OCI-LY7 (cell line): ENCODE results near the gene ABCB1. TPM values are rescaled to one million over a fixed set of nuclear protein-coding genes. Genes with fewer than 3 reads are reported as not detected.

Source experiments
- BruUV-seq: library from RNA; stranded (reverse); fragments of 400-500 nt; replicated peaks from 2 replicates; lab custom pipeline; 2021; lab: Mats Ljungman, UMichigan
- CTCF ChIA-PET: fragments of 300-600 bp; sonication (Branson Sonifier 250); formaldehyde crosslinking; loops from one replicate; lab custom pipeline; 2022; ENCODE audit warnings: antibody characterized with exemption; ENCODE audit not compliant: unreplicated experiment; lab: Charles Lee
- POLR2A ChIA-PET: fragments of 300-600 bp; sonication (Branson Sonifier 250); formaldehyde crosslinking; loops from one replicate; lab custom pipeline; 2022; ENCODE audit warnings: antibody characterized with exemption; lab: Charles Lee
- DNase-seq: peaks from one replicate; pipeline ENCODE4 v3.0.0-alpha.2; 2015; ENCODE audit warnings: low spot score
- H2AFZ ChIP-seq: fragments of 200-600 bp; sonication (generic), shearing (Covaris generic); 2 replicates; pipeline ENCODE4 v1.6.1; 2014; ENCODE audit warnings: mild to moderate bottlenecking, antibody characterized with exemption, low read length, moderate library complexity
- H3K27ac ChIP-seq: fragments of 200-600 bp; sonication (generic); 2 replicates; pipeline ENCODE4 v1.5.1; 2014; ENCODE audit warnings: mixed run types, low read depth, mild to moderate bottlenecking, moderate library complexity, low read length, inconsistent platforms; ENCODE audit not compliant: poor library complexity, severe bottlenecking
- H3K36me3 ChIP-seq: fragments of 200-600 bp; sonication (generic); 2 replicates; pipeline ENCODE4 v1.6.1; 2014; ENCODE audit warnings: mild to moderate bottlenecking, antibody characterized with exemption, low read length, moderate library complexity, mixed read lengths; ENCODE audit not compliant: insufficient read depth
- H3K4me1 ChIP-seq: fragments of 200-600 bp; sonication (generic); 2 replicates; pipeline ENCODE4 v1.5.1; 2014; ENCODE audit warnings: mild to moderate bottlenecking, low read length; ENCODE audit not compliant: insufficient read depth, poor library complexity, severe bottlenecking
- H3K4me2 ChIP-seq: fragments of 200-600 bp; sonication (generic); 2 replicates; pipeline ENCODE4 v1.6.1; 2014; ENCODE audit warnings: mild to moderate bottlenecking, low read length
- H3K4me3 ChIP-seq: fragments of 200-600 bp; sonication (generic); 2 replicates; pipeline ENCODE4 v1.5.1; 2014; ENCODE audit warnings: mild to moderate bottlenecking, low read depth, low read length; ENCODE audit not compliant: poor library complexity, severe bottlenecking
- H3K79me2 ChIP-seq: fragments of 200-600 bp; sonication (generic); 2 replicates; pipeline ENCODE4 v1.6.1; 2016; ENCODE audit warnings: low read depth, mild to moderate bottlenecking, low read length, moderate library complexity, mixed read lengths; ENCODE audit not compliant: insufficient read depth
- H3K9me2 ChIP-seq: fragments of 200-600 bp; sonication (generic); 2 replicates; pipeline ENCODE4 v1.6.1; 2016; ENCODE audit warnings: mild to moderate bottlenecking, low read length, mixed read lengths; ENCODE audit not compliant: insufficient read depth
- H3K9me3 ChIP-seq: fragments of 200-600 bp; sonication (generic); 2 replicates; pipeline ENCODE4 v1.6.1; 2014; ENCODE audit warnings: mild to moderate bottlenecking, mixed run types, low read length, mixed read lengths
- H4K20me1 ChIP-seq: fragments of 200-600 bp; sonication (generic); 2 replicates; pipeline ENCODE4 v1.6.1; 2014; ENCODE audit warnings: mild to moderate bottlenecking, antibody characterized with exemption, low read length, moderate library complexity, mixed read lengths; ENCODE audit not compliant: insufficient read depth
- EZH2phosphoT487 ChIP-seq: fragments of 200-600 bp; sonication (generic); IDR thresholded peaks from 2 replicates; pipeline ENCODE4 v1.6.1; 2018; ENCODE audit warnings: low read depth, borderline replicate concordance, mild to moderate bottlenecking, mixed run types, antibody characterized with exemption, low read length, moderate library complexity, mixed read lengths
- intact Hi-C: fragments of 100-400 bp; cut with micrococcal nuclease; formaldehyde crosslinking; loops from one replicate; pipeline ENCODE4 v1.10.0; 2022; ENCODE audit not compliant: unreplicated experiment
- total RNA-seq, 2 experiments: library from RNA; depleted of rRNA in 1 of 2; stranded (reverse); fragments of >200 nt in 1 of 2; shearing (Covaris generic) in 1 of 2; gene quantifications; 2 replicates each; pipeline ENCODE4 v1.2.3, GENCODE V29; 2014 to 2022
- TF ChIP-seq, protein P1 (sequence below): fragments of 200-600 bp; sonication (generic); conservative IDR thresholded peaks from 2 replicates; pipeline ENCODE4 v1.5.1; 2014; ENCODE audit warnings: mild to moderate bottlenecking, antibody characterized with exemption, low read length, moderate library complexity, mixed read lengths

Gene ABCB1
- total RNA-seq, 2 experiments from 2014 or later, result not detected

DNA sequence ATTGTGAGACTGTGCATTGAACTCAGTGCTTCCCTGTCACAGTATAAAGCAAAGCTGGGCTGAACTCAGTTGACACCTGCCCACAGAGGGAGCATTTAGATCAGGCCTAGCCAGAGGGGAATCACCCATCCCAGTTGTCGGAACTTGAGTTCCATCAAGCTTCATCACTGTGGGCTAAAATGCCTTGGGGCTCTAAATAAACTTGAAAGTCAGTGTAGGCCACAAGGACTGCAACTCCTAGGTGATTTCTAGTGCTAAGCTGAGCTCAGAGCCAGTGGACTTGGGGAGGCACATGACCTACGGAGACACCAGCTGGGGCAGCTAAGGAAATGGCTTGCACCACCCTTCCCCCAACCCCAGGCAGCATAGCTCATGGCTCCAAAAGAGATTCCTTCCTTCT is 117.6 kb downstream of the ABCB1 start:
- Histone ChIP-seq H2AFZ (no peak overlapping the region), H3K9me2 (no peaks in the 10 kb centered on the region), H4K20me1 (no peaks in the 10 kb centered on the region), H3K36me3 (no peaks in the 10 kb centered on the region), H3K79me2 (no peaks in the 10 kb centered on the region), H3K4me2 (no peak overlapping the region), H3K4me3 (no peak overlapping the region), H3K27ac (no peak overlapping the region), H3K4me1 (no peaks in the 10 kb centered on the region), H3K9me3 (no peaks in the 10 kb centered on the region)
- CTCF ChIA-PET, result no interaction called here
- POLR2A ChIA-PET, result interaction anchor here (0.6 kb wide), 1 partner anchor 44 kb away, joined by 3 read pairs; no protein-coding TSS in a partner anchor
- BruUV-seq, result no TSS peak
- no peak for TF ChIP-seq EZH2phosphoT487
- TF ChIP-seq, protein P1, sequence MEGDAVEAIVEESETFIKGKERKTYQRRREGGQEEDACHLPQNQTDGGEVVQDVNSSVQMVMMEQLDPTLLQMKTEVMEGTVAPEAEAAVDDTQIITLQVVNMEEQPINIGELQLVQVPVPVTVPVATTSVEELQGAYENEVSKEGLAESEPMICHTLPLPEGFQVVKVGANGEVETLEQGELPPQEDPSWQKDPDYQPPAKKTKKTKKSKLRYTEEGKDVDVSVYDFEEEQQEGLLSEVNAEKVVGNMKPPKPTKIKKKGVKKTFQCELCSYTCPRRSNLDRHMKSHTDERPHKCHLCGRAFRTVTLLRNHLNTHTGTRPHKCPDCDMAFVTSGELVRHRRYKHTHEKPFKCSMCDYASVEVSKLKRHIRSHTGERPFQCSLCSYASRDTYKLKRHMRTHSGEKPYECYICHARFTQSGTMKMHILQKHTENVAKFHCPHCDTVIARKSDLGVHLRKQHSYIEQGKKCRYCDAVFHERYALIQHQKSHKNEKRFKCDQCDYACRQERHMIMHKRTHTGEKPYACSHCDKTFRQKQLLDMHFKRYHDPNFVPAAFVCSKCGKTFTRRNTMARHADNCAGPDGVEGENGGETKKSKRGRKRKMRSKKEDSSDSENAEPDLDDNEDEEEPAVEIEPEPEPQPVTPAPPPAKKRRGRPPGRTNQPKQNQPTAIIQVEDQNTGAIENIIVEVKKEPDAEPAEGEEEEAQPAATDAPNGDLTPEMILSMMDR, result no peak
- no peak for DNase-seq
- intact Hi-C loops, result no loop called here

DNA sequence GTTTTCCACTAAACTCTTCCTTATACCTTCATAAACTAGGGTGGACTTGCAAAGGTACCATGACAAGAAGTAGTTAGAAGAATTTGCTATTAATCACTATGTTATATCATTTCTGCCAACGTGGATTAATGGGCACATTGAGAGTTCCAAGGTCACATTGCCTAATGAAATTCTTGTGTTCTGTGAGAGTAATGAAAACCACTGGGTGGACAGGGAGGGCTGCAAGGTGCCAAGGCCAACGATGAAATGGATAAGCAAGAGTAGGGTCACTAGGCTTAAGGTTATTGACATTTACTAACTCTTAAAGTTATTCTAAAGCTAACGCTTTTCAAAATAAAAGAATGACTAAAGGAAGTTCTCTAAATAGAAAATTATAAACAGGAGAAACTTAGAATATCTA is 118.6 kb downstream of the ABCB1 start:
- Histone ChIP-seq H3K4me3 (no peak overlapping the region), H3K36me3 (no peaks in the 10 kb centered on the region), H3K4me2 (no peak overlapping the region), H2AFZ (no peak overlapping the region), H3K9me3 (no peaks in the 10 kb centered on the region), H3K27ac (no peak overlapping the region), H4K20me1 (no peaks in the 10 kb centered on the region), H3K79me2 (no peaks in the 10 kb centered on the region), H3K4me1 (no peaks in the 10 kb centered on the region), H3K9me2 (no peaks in the 10 kb centered on the region)
- intact Hi-C loops, result no loop called here
- no peak for DNase-seq
- ChIA-PET POLR2A (no interaction called here), CTCF (no interaction called here)
- no peak for TF ChIP-seq EZH2phosphoT487
- no TSS peak for BruUV-seq

DNA sequence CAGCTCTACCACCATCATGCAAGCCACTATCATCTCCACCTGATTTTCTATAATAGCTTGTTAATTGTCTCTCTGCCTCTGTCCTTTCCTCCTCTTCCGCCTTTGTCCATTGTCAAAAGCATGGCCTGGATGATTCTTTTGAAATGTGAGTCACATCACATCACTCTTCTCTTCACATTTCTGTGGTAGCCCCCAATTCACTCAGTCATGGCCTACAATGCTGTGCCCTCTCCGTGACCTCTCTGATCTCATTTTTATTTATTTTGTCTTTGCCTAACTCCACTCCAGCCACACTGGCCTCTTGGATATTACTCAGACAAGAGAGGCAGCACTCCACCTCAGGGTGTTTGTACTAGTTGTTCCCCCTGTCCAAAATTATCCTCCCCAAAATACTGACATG is 120.3 kb downstream of the ABCB1 start:
- H3K36me3 ChIP-seq, result no peaks in the 10 kb centered on the region
- BruUV-seq, result no TSS peak
- CTCF ChIA-PET, result no interaction called here

More for the DNA sequence above, 120.3 kb downstream of the ABCB1 start:
- H4K20me1 ChIP-seq, result no peaks in the 10 kb centered on the region
- TF ChIP-seq, protein P1, result no peak
- TF ChIP-seq EZH2phosphoT487, result no peak
- peaks cover 2% of the 10 kb centered on the region for H3K4me1 ChIP-seq
- no peak overlapping the region for H3K4me3 ChIP-seq
- H2AFZ ChIP-seq, result no peak overlapping the region
- H3K9me2 ChIP-seq, result no peaks in the 10 kb centered on the region
- intact Hi-C loops, result no loop called here
- H3K27ac ChIP-seq, result no peak overlapping the region
- no peaks in the 10 kb centered on the region for H3K9me3 ChIP-seq
- no peak for DNase-seq
- H3K4me2 ChIP-seq, result no peak overlapping the region
- no peaks in the 10 kb centered on the region for H3K79me2 ChIP-seq
- POLR2A ChIA-PET, result interaction anchor here (0.6 to 1.3 kb wide), 3 partner anchors 9 to 738 kb away, joined by 3 to 4 read pairs (median 3); no protein-coding TSS in a partner anchor
